Measurements from ENCODE around the gene PROZ.
A peak's percentile ranks its signal among the peaks of the same experiment; 100 is the strongest.

The PROZ gene

GRCh38 chr13:113152691-113152983 is 5.8 kb upstream of the PROZ start:
- H3K9me3 ChIP-seq, result no peaks in the 10 kb centered on the region
- no peaks in the 10 kb centered on the region for H3K36me3 ChIP-seq
- H3K4me3 ChIP-seq (ENCODE audit: low read depth in 1 of 2, low read length in 1 of 2), result peak overlapping the region; percentile 55 to 57
- peaks cover 48% of the 10 kb centered on the region for H3K27me3 ChIP-seq
- no peak for TF ChIP-seq CTCF (IDR thresholded peaks at IDR 0.05)
- peaks cover 16 to 19% of the 10 kb centered on the region in 2 experiments for H3K4me1 ChIP-seq (ENCODE audit: control insufficient read depth in 1 of 2, insufficient read depth in 1 of 2, low read depth in 1 of 2, low read length in 1 of 2)
- H3K27ac ChIP-seq, result no peak overlapping the region

GRCh38 chr13:113152984-113153809 is 5.3 kb upstream of the PROZ start:
- no peak for TF ChIP-seq CTCF (IDR thresholded peaks at IDR 0.05)
- Histone ChIP-seq H3K27me3 (peaks cover 53% of the 10 kb centered on the region), H3K27ac (no peak overlapping the region), H3K4me1 (ENCODE audit: control insufficient read depth in 1 of 2, insufficient read depth in 1 of 2, low read depth in 1 of 2, low read length in 1 of 2) (peaks cover 16 to 19% of the 10 kb centered on the region in 2 experiments), H3K4me3 (ENCODE audit: low read depth in 1 of 2, low read length in 1 of 2) (peak overlapping the region; percentile 55 to 57), H3K36me3 (no peaks in the 10 kb centered on the region), H3K9me3 (no peaks in the 10 kb centered on the region)

GRCh38 chr13:113153810-113154748 is 4.4 kb upstream of the PROZ start:
- Histone ChIP-seq H3K27ac (peak overlapping the region; percentile 34), H3K9me3 (no peaks in the 10 kb centered on the region), H3K27me3 (peaks cover 57% of the 10 kb centered on the region), H3K4me1 (ENCODE audit: control insufficient read depth in 1 of 2, insufficient read depth in 1 of 2, low read depth in 1 of 2, low read length in 1 of 2) (peaks cover 16 to 19% of the 10 kb centered on the region in 2 experiments), H3K4me3 (ENCODE audit: low read depth in 1 of 2, low read length in 1 of 2) (peak overlapping the region; percentile 55 to 57), H3K36me3 (no peaks in the 10 kb centered on the region)
- no peak for TF ChIP-seq CTCF (IDR thresholded peaks at IDR 0.05)

- no peaks in the 10 kb centered on the region for H3K9me3 ChIP-seq
- peaks cover 16 to 19% of the 10 kb centered on the region in 2 experiments for H3K4me1 ChIP-seq (ENCODE audit: control insufficient read depth in 1 of 2, insufficient read depth in 1 of 2, low read depth in 1 of 2, low read length in 1 of 2)
- no peak overlapping the region for H3K27ac ChIP-seq
- no peaks in the 10 kb centered on the region for H3K36me3 ChIP-seq
- TF ChIP-seq CTCF (IDR thresholded peaks at IDR 0.05), result no peak
- no peak overlapping the region for H3K4me3 ChIP-seq (ENCODE audit: low read depth in 1 of 2, low read length in 1 of 2)
- H3K27me3 ChIP-seq, result peaks cover 63% of the 10 kb centered on the region
Measured at GRCh38 chr13:113155201-113155600, 3.2 kb upstream of the PROZ start.

- Histone ChIP-seq H3K4me1 (ENCODE audit: control insufficient read depth in 1 of 2, insufficient read depth in 1 of 2, low read depth in 1 of 2, low read length in 1 of 2) (peaks cover 16 to 19% of the 10 kb centered on the region in 2 experiments), H3K4me3 (ENCODE audit: low read depth in 1 of 2, low read length in 1 of 2) (no peak overlapping the region), H3K9me3 (no peaks in the 10 kb centered on the region), H3K27me3 (peaks cover 63% of the 10 kb centered on the region), H3K36me3 (no peaks in the 10 kb centered on the region), H3K27ac (no peak overlapping the region)
- TF ChIP-seq CTCF (IDR thresholded peaks at IDR 0.05), result no peak
Measured at GRCh38 chr13:113155982-113156655, 2.3 kb upstream of the PROZ start.

Measured in neutrophil (primary cell).